Brain microvascular endothelial cell (primary cell): ENCODE data around the gene SH2D4B.

Source experiments
- DNase-seq: peaks from one replicate; pipeline ENCODE4 v3.0.0-alpha.2; 2020
- H3K27ac ChIP-seq: fragments of 250-450 bp; sonication (Bioruptor Pico); 2 replicates; pipeline ENCODE4 v1.5.1; 2020; ENCODE audit warnings: mild to moderate bottlenecking, moderate library complexity
- H3K27me3 ChIP-seq: fragments of 250-450 bp; sonication (Bioruptor Pico); replicated peaks from 2 replicates; pipeline ENCODE4 v1.5.1; 2020; ENCODE audit warnings: mild to moderate bottlenecking
- H3K36me3 ChIP-seq: fragments of 250-450 bp; sonication (Bioruptor Pico); replicated peaks from 2 replicates; pipeline ENCODE4 v1.5.1; 2020; ENCODE audit warnings: mild to moderate bottlenecking
- H3K4me3 ChIP-seq: 2 replicates; pipeline ENCODE4 v1.5.1; 2011; ENCODE audit warnings: low read depth, mild to moderate bottlenecking, control low read depth, low read length, moderate library complexity
- in situ Hi-C: cut with HindIII; loops from 2 replicates; pipeline ENCODE4 v1.10.0; 2017; ENCODE audit warnings: low sequenced_read_pairs, low pct_ligation_motif_present
- TF ChIP-seq, protein P1 (sequence below): IDR thresholded peaks from 2 replicates; pipeline ENCODE4 v1.5.1; 2011; ENCODE audit warnings: low read depth, mild to moderate bottlenecking, moderate library complexity, low read length, control low read depth, inconsistent platforms; ENCODE audit errors: missing control alignments

SH2D4B gene

DNA sequence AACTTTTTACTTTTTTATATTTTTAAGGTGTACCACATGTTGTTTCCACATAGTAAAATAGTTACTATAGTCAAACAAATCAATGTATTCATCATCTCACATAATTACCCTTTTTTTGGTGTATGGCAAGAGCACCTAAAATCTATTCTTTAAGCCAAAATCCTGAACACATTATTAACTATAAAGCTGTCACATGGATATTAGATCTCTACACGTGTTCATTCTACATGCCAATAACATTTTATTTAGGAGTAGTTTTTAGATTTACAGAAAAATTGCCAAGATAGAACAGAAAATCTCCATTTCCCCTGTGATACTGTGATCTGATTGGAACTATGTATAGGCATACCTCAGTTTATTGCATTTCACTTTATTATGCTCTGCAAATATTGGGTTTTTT, 137.1 kb downstream of the SH2D4B start:
- no peaks in the 10 kb centered on the region for H3K27me3 ChIP-seq
- in situ Hi-C loops, result no loop called here
- no peak for DNase-seq
- no peaks in the 10 kb centered on the region for H3K36me3 ChIP-seq
- no peak overlapping the region for H3K27ac ChIP-seq
- TF ChIP-seq, protein P1, sequence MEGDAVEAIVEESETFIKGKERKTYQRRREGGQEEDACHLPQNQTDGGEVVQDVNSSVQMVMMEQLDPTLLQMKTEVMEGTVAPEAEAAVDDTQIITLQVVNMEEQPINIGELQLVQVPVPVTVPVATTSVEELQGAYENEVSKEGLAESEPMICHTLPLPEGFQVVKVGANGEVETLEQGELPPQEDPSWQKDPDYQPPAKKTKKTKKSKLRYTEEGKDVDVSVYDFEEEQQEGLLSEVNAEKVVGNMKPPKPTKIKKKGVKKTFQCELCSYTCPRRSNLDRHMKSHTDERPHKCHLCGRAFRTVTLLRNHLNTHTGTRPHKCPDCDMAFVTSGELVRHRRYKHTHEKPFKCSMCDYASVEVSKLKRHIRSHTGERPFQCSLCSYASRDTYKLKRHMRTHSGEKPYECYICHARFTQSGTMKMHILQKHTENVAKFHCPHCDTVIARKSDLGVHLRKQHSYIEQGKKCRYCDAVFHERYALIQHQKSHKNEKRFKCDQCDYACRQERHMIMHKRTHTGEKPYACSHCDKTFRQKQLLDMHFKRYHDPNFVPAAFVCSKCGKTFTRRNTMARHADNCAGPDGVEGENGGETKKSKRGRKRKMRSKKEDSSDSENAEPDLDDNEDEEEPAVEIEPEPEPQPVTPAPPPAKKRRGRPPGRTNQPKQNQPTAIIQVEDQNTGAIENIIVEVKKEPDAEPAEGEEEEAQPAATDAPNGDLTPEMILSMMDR, result no peak
- no peak overlapping the region for H3K4me3 ChIP-seq

DNA sequence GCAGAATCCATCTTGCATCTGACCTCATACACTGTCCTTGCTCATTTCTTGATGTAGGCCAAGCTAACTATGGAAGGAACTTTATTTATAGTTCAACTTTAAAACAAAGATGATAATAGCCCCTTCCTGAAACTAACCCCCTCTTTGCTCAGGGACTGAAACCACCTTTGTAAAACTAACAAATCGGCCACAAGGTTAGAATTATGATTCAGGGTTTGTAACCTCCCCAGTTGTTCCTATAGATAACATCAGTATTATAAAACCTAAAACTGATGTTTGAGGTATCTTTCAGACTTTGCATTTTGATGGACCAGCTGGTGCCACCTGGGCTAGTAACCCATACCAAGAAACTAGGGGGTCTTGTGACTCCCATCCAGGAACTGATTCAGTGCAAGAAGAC, 143.4 kb downstream of the SH2D4B start:
- no peak for DNase-seq
- H3K36me3 ChIP-seq, result no peaks in the 10 kb centered on the region
- H3K4me3 ChIP-seq, result no peak overlapping the region
- TF ChIP-seq, protein P1, result no peak
- in situ Hi-C loops, result no loop called here
- no peak overlapping the region for H3K27ac ChIP-seq
- no peaks in the 10 kb centered on the region for H3K27me3 ChIP-seq

GRCh38 chr10:80684259-80684658, 146.6 kb downstream of the SH2D4B start:
- H3K4me3 ChIP-seq, result no peak overlapping the region
- no peak overlapping the region for H3K27ac ChIP-seq
- no peaks in the 10 kb centered on the region for H3K27me3 ChIP-seq
- in situ Hi-C loops, result no loop called here
- TF ChIP-seq, protein P1, result no peak
- peak; percentile 2 for DNase-seq
- H3K36me3 ChIP-seq, result no peaks in the 10 kb centered on the region

- Histone ChIP-seq H3K27ac (no peak overlapping the region), H3K27me3 (no peaks in the 10 kb centered on the region), H3K4me3 (no peak overlapping the region), H3K36me3 (no peaks in the 10 kb centered on the region)
- no peak for DNase-seq
- TF ChIP-seq, protein P1, result no peak
- in situ Hi-C loops, result no loop called here
Observed at GRCh38 chr10:80685355-80685754, 147.7 kb downstream of the SH2D4B start.

- in situ Hi-C loops, result no loop called here
- DNase-seq, result no peak
- Histone ChIP-seq H3K27me3 (no peaks in the 10 kb centered on the region), H3K27ac (no peak overlapping the region), H3K36me3 (no peaks in the 10 kb centered on the region), H3K4me3 (no peak overlapping the region)
- TF ChIP-seq, protein P1, result no peak
Observed at GRCh38 chr10:80686734-80687475, 149.2 kb downstream of the SH2D4B start.

DNA sequence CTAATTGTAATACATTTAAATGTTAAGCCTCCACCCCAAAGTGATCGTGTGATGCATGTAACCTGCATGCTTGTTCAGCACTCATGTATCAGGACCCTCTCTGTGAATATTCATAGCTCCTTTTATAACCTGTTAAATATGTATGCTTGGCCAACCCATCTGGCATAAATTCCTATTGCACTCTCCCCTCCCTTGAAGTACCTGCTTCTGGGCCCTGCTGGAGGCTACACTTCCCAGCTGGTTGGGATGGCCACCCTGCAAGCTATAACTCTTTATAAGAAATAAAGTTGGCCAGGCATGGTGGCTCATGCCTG, 149.7 kb downstream of the SH2D4B start:
- in situ Hi-C loops, result no loop called here

More for the DNA sequence above, 149.7 kb downstream of the SH2D4B start:
- Histone ChIP-seq H3K27ac (no peak overlapping the region), H3K4me3 (no peak overlapping the region), H3K36me3 (no peaks in the 10 kb centered on the region), H3K27me3 (no peaks in the 10 kb centered on the region)
- DNase-seq, result no peak
- TF ChIP-seq, protein P1, result no peak
